ENCODE data around the gene KCP.

DNA sequence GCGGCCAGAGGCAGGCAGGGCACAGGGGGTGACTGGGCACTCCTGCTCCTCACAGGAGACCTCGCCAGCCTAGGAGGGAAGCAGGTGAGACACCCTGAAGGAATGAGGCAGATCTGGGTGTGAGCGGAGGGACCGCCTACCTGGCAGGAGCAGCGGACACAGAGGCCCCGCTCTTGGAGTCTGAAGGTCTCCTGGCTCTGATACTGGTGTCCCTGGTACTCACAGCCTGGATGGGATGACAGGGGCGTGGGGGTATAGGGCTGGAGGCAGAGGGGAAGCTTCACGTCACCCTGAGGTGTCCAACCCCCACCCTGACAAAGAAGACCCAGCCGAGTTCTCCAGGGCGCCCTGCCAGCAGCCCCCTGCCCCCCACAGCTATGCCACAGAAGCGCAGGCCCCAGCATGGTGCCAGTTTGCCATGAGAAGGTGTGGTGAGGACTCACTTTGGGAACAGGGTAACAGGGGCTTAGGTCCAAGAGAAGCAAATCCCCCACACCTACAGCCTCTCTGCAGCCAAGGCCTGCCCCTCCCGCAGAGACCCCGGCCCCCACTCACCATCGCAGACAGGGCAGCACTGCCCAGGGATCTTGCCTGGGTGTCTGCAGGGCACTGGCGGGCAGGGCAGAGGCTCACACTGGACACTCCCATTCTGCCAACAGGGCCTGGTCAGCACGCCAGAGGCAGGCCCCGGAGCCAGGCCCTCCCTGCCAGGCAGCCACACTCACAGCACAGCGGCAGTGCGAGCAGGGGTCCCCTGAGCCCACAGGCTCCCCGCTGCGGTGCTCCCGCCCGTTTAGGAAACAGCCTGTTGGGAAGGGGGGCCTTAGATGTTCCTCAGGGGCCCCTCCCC, 17.0 kb downstream of the KCP start:
- TF ChIP-seq, protein P1, sequence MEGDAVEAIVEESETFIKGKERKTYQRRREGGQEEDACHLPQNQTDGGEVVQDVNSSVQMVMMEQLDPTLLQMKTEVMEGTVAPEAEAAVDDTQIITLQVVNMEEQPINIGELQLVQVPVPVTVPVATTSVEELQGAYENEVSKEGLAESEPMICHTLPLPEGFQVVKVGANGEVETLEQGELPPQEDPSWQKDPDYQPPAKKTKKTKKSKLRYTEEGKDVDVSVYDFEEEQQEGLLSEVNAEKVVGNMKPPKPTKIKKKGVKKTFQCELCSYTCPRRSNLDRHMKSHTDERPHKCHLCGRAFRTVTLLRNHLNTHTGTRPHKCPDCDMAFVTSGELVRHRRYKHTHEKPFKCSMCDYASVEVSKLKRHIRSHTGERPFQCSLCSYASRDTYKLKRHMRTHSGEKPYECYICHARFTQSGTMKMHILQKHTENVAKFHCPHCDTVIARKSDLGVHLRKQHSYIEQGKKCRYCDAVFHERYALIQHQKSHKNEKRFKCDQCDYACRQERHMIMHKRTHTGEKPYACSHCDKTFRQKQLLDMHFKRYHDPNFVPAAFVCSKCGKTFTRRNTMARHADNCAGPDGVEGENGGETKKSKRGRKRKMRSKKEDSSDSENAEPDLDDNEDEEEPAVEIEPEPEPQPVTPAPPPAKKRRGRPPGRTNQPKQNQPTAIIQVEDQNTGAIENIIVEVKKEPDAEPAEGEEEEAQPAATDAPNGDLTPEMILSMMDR (IDR thresholded peaks at IDR 0.05 in 2 of 3, conservative IDR thresholded peaks at IDR 0.05 in 1 of 3; ENCODE audit: borderline replicate concordance in 1 of 3, insufficient read depth in 1 of 3, low read depth in 2 of 3, low read length in 2 of 3): no peak
- TF ChIP-seq, protein P2, sequence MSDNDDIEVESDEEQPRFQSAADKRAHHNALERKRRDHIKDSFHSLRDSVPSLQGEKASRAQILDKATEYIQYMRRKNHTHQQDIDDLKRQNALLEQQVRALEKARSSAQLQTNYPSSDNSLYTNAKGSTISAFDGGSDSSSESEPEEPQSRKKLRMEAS (IDR thresholded peaks at IDR 0.05): no peak

All from HCT116 (cell line).